GM12878 (cell line): ENCODE results near the gene GEMIN7. TPM values are rescaled to one million over a fixed set of nuclear protein-coding genes. Genes with fewer than 3 reads are reported as not detected.
A peak's percentile ranks its signal among the peaks of the same experiment; 100 is the strongest.

Experiments
- ASH2L ChIP-seq: fragments of 300-600, 200-600 bp; sonication (generic); IDR thresholded peaks from 2 replicates; pipeline ENCODE4 v1.6.1; 2017; ENCODE audit warnings: low read depth, mild to moderate bottlenecking, borderline replicate concordance
- CBX5 ChIP-seq: sonication (generic); IDR thresholded peaks from 2 replicates; pipeline ENCODE4 v1.6.1; 2016; ENCODE audit warnings: low read depth, moderate library complexity, mild to moderate bottlenecking, inconsistent platforms
- CHD1 ChIP-seq: IDR thresholded peaks from 2 replicates; pipeline ENCODE4 v1.6.1; 2012; ENCODE audit warnings: low read depth, low read length, improper control_type of control experiment
- EZH2 ChIP-seq: IDR thresholded peaks from 2 replicates; pipeline ENCODE4 v1.6.1; 2012; ENCODE audit warnings: low read depth, mild to moderate bottlenecking, control low read depth, inconsistent platforms, low read length, borderline replicate concordance; ENCODE audit not compliant: control insufficient read depth
- FOXK2 ChIP-seq: fragments of 450-650 bp; IDR thresholded peaks from 2 replicates; pipeline ENCODE4 v1.6.1; 2017; ENCODE audit warnings: mild to moderate bottlenecking, moderate library complexity
- JUNB ChIP-seq: IDR thresholded peaks from 2 replicates; pipeline ENCODE4 v1.6.1; 2016; ENCODE audit warnings: antibody characterized with exemption, mild to moderate bottlenecking
- LARP7 ChIP-seq: fragments of 450-650 bp; IDR thresholded peaks from 2 replicates; pipeline ENCODE4 v1.6.1; 2017; ENCODE audit warnings: mild to moderate bottlenecking
- MTA2 ChIP-seq: fragments of 450-650 bp; IDR thresholded peaks from 2 replicates; pipeline ENCODE4 v1.6.1; 2016; ENCODE audit warnings: low read depth, mild to moderate bottlenecking, moderate library complexity
- NFIC ChIP-seq: IDR thresholded peaks from 2 replicates; pipeline ENCODE4 v1.6.1; 2012; ENCODE audit warnings: low read depth, mild to moderate bottlenecking, inconsistent platforms, low read length, moderate library complexity
- NFYA ChIP-seq: IDR thresholded peaks from 2 replicates; pipeline ENCODE4 v1.6.1; 2011; ENCODE audit warnings: low read depth, mild to moderate bottlenecking, low read length, improper control_type of control experiment, borderline replicate concordance
- POLR2AphosphoS5 ChIP-seq: IDR thresholded peaks from 2 replicates; pipeline ENCODE4 v1.6.1; 2011; ENCODE audit warnings: mild to moderate bottlenecking, low read length, inconsistent platforms
- YY1 ChIP-seq: IDR thresholded peaks from 2 replicates; pipeline ENCODE4 v1.6.1; 2011; ENCODE audit warnings: low read depth, mild to moderate bottlenecking, low read length
- ZBED1 ChIP-seq: IDR thresholded peaks from 2 replicates; pipeline ENCODE4 v1.6.1; 2016; ENCODE audit warnings: borderline replicate concordance
- ZNF207 ChIP-seq: fragments of 450-650 bp; IDR thresholded peaks from 2 replicates; pipeline ENCODE4 v1.6.1; 2014; ENCODE audit warnings: antibody characterized with exemption, mild to moderate bottlenecking, borderline replicate concordance
- ZNF622 ChIP-seq: fragments of 450-650 bp; IDR thresholded peaks from 2 replicates; pipeline ENCODE4 v1.6.1; 2017; ENCODE audit warnings: mild to moderate bottlenecking, inconsistent platforms
- polyA plus RNA-seq, 11 experiments: library from polyadenylated mRNA; depleted of rRNA in 4 of 11; unstranded in 6 of 11; stranded (reverse) in 5 of 11; fragments of >200 nt; fragmentation: Nextera tagmentation in 4 of 11; fragmentation: Illumina TruSeq in 1 of 11; extraction: Ambion mirVana in 4 of 11; extraction: Trizol in 1 of 11; gene quantifications; 1 replicate in 1 of 11; 2 replicates in 10 of 11; pipeline versions ENCODE4 v1.2.1 to v1.2.3, GENCODE V29; 2011 to 2016; ENCODE audit warnings: inconsistent platforms in 2 of 11, missing spikeins in 2 of 11, low read depth in 1 of 11
- total RNA-seq, 4 experiments: library from RNA; depleted of rRNA in 3 of 4; stranded (reverse); fragments of >200 nt in 3 of 4; fragmentation: Illumina TruSeq in 1 of 4; extraction: Trizol in 1 of 4; gene quantifications; 2 replicates each; pipeline versions ENCODE4 v1.2.1 to v1.2.3, GENCODE V29; 2013 to 2021
- TF ChIP-seq, protein P1 (sequence below): fragments of 450-650 bp; IDR thresholded peaks from 2 replicates; pipeline ENCODE4 v1.6.1; 2016; ENCODE audit warnings: mild to moderate bottlenecking
- TF ChIP-seq, protein P2 (sequence below): fragments of 450-650 bp; formaldehyde crosslinking; IDR thresholded peaks from 2 replicates; pipeline ENCODE4 v1.5.0; 2022; ENCODE audit warnings: mild to moderate bottlenecking, missing genetic modification characterization
- TF ChIP-seq, protein P3 (sequence below): IDR thresholded peaks from 2 replicates; pipeline ENCODE4 v1.6.1; 2011; ENCODE audit warnings: low read depth, mild to moderate bottlenecking, low read length, moderate library complexity, borderline replicate concordance; ENCODE audit errors: extremely low read depth
- TF ChIP-seq, protein P4 (sequence below): fragments of 450-650 bp; IDR thresholded peaks from 2 replicates; pipeline ENCODE4 v1.6.1; 2017; ENCODE audit warnings: mild to moderate bottlenecking, moderate library complexity
- TF ChIP-seq, protein P5 (sequence below): fragments of 450-650 bp; IDR thresholded peaks from 2 replicates; pipeline ENCODE4 v1.6.1; 2017; ENCODE audit warnings: antibody characterized with exemption, mild to moderate bottlenecking, moderate library complexity

GEMIN7 gene
- total and polyA plus RNA-seq, 10 of the 15 experiments (the other 5 are each of a cell fraction or from before 2014, with no cell fraction given): 21.1 to 76.7 (median 44.9) TPM

DNA sequence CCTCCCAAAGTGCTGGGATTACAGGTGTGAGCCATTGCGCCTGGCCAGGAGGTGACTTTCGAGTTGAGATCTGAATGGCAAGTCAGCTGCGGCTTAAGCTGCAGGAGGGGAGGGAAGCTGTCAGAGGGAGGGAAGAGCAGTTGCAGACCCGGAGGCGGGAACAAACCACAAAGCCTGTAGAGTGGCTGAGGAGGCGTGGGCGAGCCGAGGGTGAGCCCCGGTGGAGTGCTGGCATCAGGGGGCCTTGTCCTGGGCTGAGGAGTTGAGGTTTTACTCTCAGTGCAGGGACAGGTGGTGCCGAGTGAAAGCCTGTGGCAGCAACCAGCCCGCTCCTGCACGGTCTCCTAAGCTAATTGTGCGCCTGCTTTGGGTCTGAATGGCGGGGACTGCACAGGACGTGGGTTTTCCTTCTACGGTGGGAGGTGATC is 38.1 kb downstream of the GEMIN7 start (continued):
- no peak for TF ChIP-seq ASH2L
- TF ChIP-seq, protein P1, sequence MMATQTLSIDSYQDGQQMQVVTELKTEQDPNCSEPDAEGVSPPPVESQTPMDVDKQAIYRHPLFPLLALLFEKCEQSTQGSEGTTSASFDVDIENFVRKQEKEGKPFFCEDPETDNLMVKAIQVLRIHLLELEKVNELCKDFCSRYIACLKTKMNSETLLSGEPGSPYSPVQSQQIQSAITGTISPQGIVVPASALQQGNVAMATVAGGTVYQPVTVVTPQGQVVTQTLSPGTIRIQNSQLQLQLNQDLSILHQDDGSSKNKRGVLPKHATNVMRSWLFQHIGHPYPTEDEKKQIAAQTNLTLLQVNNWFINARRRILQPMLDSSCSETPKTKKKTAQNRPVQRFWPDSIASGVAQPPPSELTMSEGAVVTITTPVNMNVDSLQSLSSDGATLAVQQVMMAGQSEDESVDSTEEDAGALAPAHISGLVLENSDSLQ: peak; percentile 40; the same call in 1 of the 2 replicates
- no peak for TF ChIP-seq CBX5
- TF ChIP-seq CHD1: no peak
- TF ChIP-seq MTA2: peak; percentile 67
- peak; percentile 55; the same call in 1 of the 2 replicates for TF ChIP-seq LARP7
- no peak for TF ChIP-seq ZNF622
- TF ChIP-seq, protein P2, sequence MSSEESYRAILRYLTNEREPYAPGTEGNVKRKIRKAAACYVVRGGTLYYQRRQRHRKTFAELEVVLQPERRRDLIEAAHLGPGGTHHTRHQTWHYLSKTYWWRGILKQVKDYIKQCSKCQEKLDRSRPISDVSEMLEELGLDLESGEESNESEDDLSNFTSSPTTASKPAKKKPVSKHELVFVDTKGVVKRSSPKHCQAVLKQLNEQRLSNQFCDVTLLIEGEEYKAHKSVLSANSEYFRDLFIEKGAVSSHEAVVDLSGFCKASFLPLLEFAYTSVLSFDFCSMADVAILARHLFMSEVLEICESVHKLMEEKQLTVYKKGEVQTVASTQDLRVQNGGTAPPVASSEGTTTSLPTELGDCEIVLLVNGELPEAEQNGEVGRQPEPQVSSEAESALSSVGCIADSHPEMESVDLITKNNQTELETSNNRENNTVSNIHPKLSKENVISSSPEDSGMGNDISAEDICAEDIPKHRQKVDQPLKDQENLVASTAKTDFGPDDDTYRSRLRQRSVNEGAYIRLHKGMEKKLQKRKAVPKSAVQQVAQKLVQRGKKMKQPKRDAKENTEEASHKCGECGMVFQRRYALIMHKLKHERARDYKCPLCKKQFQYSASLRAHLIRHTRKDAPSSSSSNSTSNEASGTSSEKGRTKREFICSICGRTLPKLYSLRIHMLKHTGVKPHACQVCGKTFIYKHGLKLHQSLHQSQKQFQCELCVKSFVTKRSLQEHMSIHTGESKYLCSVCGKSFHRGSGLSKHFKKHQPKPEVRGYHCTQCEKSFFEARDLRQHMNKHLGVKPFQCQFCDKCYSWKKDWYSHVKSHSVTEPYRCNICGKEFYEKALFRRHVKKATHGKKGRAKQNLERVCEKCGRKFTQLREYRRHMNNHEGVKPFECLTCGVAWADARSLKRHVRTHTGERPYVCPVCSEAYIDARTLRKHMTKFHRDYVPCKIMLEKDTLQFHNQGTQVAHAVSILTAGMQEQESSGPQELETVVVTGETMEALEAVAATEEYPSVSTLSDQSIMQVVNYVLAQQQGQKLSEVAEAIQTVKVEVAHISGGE (CRISPR knock-in tag): no peak
- TF ChIP-seq JUNB: no peak; the same call in 1 of the 2 replicates
- no peak for TF ChIP-seq EZH2
- no peak for TF ChIP-seq POLR2AphosphoS5
- TF ChIP-seq, protein P3, sequence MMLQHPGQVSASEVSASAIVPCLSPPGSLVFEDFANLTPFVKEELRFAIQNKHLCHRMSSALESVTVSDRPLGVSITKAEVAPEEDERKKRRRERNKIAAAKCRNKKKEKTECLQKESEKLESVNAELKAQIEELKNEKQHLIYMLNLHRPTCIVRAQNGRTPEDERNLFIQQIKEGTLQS: no peak
- TF ChIP-seq ZNF207: no peak
- TF ChIP-seq, protein P4, sequence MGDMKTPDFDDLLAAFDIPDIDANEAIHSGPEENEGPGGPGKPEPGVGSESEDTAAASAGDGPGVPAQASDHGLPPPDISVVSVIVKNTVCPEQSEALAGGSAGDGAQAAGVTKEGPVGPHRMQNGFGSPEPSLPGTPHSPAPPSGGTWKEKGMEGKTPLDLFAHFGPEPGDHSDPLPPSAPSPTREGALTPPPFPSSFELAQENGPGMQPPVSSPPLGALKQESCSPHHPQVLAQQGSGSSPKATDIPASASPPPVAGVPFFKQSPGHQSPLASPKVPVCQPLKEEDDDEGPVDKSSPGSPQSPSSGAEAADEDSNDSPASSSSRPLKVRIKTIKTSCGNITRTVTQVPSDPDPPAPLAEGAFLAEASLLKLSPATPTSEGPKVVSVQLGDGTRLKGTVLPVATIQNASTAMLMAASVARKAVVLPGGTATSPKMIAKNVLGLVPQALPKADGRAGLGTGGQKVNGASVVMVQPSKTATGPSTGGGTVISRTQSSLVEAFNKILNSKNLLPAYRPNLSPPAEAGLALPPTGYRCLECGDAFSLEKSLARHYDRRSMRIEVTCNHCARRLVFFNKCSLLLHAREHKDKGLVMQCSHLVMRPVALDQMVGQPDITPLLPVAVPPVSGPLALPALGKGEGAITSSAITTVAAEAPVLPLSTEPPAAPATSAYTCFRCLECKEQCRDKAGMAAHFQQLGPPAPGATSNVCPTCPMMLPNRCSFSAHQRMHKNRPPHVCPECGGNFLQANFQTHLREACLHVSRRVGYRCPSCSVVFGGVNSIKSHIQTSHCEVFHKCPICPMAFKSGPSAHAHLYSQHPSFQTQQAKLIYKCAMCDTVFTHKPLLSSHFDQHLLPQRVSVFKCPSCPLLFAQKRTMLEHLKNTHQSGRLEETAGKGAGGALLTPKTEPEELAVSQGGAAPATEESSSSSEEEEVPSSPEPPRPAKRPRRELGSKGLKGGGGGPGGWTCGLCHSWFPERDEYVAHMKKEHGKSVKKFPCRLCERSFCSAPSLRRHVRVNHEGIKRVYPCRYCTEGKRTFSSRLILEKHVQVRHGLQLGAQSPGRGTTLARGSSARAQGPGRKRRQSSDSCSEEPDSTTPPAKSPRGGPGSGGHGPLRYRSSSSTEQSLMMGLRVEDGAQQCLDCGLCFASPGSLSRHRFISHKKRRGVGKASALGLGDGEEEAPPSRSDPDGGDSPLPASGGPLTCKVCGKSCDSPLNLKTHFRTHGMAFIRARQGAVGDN: peak; percentile 40; the same call in 1 of the 2 replicates
- TF ChIP-seq, protein P5, sequence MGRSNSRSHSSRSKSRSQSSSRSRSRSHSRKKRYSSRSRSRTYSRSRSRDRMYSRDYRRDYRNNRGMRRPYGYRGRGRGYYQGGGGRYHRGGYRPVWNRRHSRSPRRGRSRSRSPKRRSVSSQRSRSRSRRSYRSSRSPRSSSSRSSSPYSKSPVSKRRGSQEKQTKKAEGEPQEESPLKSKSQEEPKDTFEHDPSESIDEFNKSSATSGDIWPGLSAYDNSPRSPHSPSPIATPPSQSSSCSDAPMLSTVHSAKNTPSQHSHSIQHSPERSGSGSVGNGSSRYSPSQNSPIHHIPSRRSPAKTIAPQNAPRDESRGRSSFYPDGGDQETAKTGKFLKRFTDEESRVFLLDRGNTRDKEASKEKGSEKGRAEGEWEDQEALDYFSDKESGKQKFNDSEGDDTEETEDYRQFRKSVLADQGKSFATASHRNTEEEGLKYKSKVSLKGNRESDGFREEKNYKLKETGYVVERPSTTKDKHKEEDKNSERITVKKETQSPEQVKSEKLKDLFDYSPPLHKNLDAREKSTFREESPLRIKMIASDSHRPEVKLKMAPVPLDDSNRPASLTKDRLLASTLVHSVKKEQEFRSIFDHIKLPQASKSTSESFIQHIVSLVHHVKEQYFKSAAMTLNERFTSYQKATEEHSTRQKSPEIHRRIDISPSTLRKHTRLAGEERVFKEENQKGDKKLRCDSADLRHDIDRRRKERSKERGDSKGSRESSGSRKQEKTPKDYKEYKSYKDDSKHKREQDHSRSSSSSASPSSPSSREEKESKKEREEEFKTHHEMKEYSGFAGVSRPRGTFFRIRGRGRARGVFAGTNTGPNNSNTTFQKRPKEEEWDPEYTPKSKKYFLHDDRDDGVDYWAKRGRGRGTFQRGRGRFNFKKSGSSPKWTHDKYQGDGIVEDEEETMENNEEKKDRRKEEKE: no peak
- no peak for TF ChIP-seq NFIC
- no peak for TF ChIP-seq NFYA
- TF ChIP-seq YY1: peak; percentile 44; the same call in 1 of the 2 replicates
- no peak for TF ChIP-seq FOXK2
- TF ChIP-seq ZBED1: peak; percentile 34; the same call in 1 of the 2 replicates
